Sigmoid colon (tissue), 4 donors: Measurements from ENCODE around the gene PLSCR5.

Experiments
- CTCF ChIP-seq, 4 experiments: fragments of 450-650 bp in 3 of 4; fragments of 200-600 bp in 1 of 4; IDR thresholded peaks; one replicate each; pipeline ENCODE4 v1.5.1; 2016 to 2019; ENCODE audit warnings: antibody characterized with exemption in 4 of 4, mild to moderate bottlenecking in 3 of 4, moderate library complexity in 2 of 4
- EP300 ChIP-seq, 4 donors: sonication (generic); formaldehyde crosslinking; IDR thresholded peaks; one replicate each; pipeline ENCODE4 v1.6.1; 2017; ENCODE audit warnings: antibody characterized with exemption in 4 of 4
- POLR2A ChIP-seq, 2 donors: fragments of 450-650 bp; IDR thresholded peaks; one replicate each; pipeline ENCODE4 v1.6.1; 2016; ENCODE audit warnings: antibody characterized with exemption in 2 of 2, mild to moderate bottlenecking in 2 of 2, moderate library complexity in 2 of 2
- POLR2AphosphoS5 ChIP-seq, 4 donors: sonication (generic); formaldehyde crosslinking; IDR thresholded peaks; one replicate each; pipeline ENCODE4 v1.6.1; 2017; ENCODE audit warnings: antibody characterized with exemption in 4 of 4

GRCh38 chr3:146611096-146611495, 6.0 kb upstream of the PLSCR5 start:
- no peak for TF ChIP-seq POLR2AphosphoS5 (IDR thresholded peaks at IDR 0.05)
- no peak for TF ChIP-seq CTCF (IDR thresholded peaks at IDR 0.05)
- no peak for TF ChIP-seq EP300 (IDR thresholded peaks at IDR 0.05)
- no peak for TF ChIP-seq POLR2A (IDR thresholded peaks at IDR 0.05)
